K562 (cell line): ENCODE results near the gene BSCL2. TPM values are rescaled to one million over a fixed set of nuclear protein-coding genes. Genes with fewer than 3 reads are reported as not detected.

Experiments used
- CBX2 ChIP-seq: fragments of 200-600 bp; sonication (generic); IDR thresholded peaks from one replicate; pipeline ENCODE4 v1.6.1; 2012; ENCODE audit warnings: mild to moderate bottlenecking, low read length, inconsistent platforms; ENCODE audit not compliant: insufficient read depth, poor library complexity, severe bottlenecking
- CEBPG ChIP-seq, 3 experiments: fragments of 200-800 bp in 1 of 3; sonication (Bioruptor generic) in 1 of 3; sonication (generic) in 1 of 3; formaldehyde crosslinking in 1 of 3; IDR thresholded peaks in 2 of 3; conservative IDR thresholded peaks in 1 of 3; 2 replicates each; pipeline versions ENCODE4 v1.6.1 to v1.8.0; 2016 to 2022; ENCODE audit warnings: missing compliant biosample characterization in 2 of 3, missing genetic modification characterization in 2 of 3, mild to moderate bottlenecking in 1 of 3, missing genetic modification reagents in 1 of 3
- DACH1 ChIP-seq: fragments of 450-650 bp; IDR thresholded peaks from 2 replicates; pipeline ENCODE4 v1.6.1; 2018; ENCODE audit not compliant: partially characterized antibody
- DPF2 ChIP-seq: fragments of 450-650 bp; IDR thresholded peaks from 2 replicates; pipeline ENCODE4 v1.6.1; 2016
- IFI16 ChIP-seq: fragments of 250-450 bp; sonication (Bioruptor Pico); IDR thresholded peaks from 2 replicates; pipeline ENCODE4 v2.1.2; 2022; ENCODE audit warnings: mild to moderate bottlenecking, inconsistent platforms
- LCOR ChIP-seq: sonication (generic); formaldehyde crosslinking; IDR thresholded peaks from 2 replicates; pipeline ENCODE4 v1.8.0; 2022; ENCODE audit warnings: mild to moderate bottlenecking, missing genetic modification reagents
- MAFG ChIP-seq: fragments of 450-650 bp; conservative IDR thresholded peaks from 2 replicates; pipeline ENCODE4 v1.6.1; 2016; ENCODE audit warnings: missing genetic modification characterization, missing compliant biosample characterization
- RBM39 ChIP-seq: fragments of 200-400 bp; formaldehyde crosslinking; optimal IDR thresholded peaks from 2 replicates; pipeline ENCODE3; 2018; ENCODE audit warnings: low read depth, low read length
- RFX5 ChIP-seq: IDR thresholded peaks from 2 replicates; pipeline ENCODE4 v1.6.1; 2011; ENCODE audit warnings: low read depth, mild to moderate bottlenecking, improper control_type of control experiment, low read length
- RUNX1 ChIP-seq: sonication (generic); IDR thresholded peaks from 2 replicates; pipeline ENCODE4 v1.6.1; 2016; ENCODE audit warnings: antibody characterized with exemption, low read depth
- SMARCE1 ChIP-seq: fragments of 450-650 bp; IDR thresholded peaks from 2 replicates; pipeline ENCODE4 v1.7.1; 2016; ENCODE audit warnings: mild to moderate bottlenecking
- TAF1 ChIP-seq: IDR thresholded peaks from 2 replicates; pipeline ENCODE4 v1.6.1; 2011; ENCODE audit warnings: mild to moderate bottlenecking, low read length, moderate library complexity; ENCODE audit not compliant: insufficient read depth, control insufficient read depth, severe bottlenecking; ENCODE audit errors: extremely low read depth
- TAF7 ChIP-seq: fragments of 450-650 bp; IDR thresholded peaks from 2 replicates; pipeline ENCODE4 v1.6.1; 2016; ENCODE audit warnings: missing genetic modification characterization, missing compliant biosample characterization
- TEAD4 ChIP-seq, 2 experiments: sonication (generic) in 1 of 2; formaldehyde crosslinking in 1 of 2; IDR thresholded peaks; 2 replicates each; pipeline versions ENCODE4 v1.6.1 to v1.8.0; 2012 to 2022; ENCODE audit warnings: borderline replicate concordance in 1 of 2, inconsistent platforms in 1 of 2, low read length in 1 of 2, mild to moderate bottlenecking in 1 of 2, missing genetic modification reagents in 1 of 2
- ZBTB8A ChIP-seq: fragments of 450-650 bp; IDR thresholded peaks from 2 replicates; pipeline ENCODE4 v1.6.1; 2018; ENCODE audit warnings: mild to moderate bottlenecking, moderate library complexity; ENCODE audit not compliant: partially characterized antibody
- ZFP30 ChIP-seq: fragments of 250-450 bp; sonication (Bioruptor Pico); IDR thresholded peaks from 2 replicates; pipeline ENCODE4 v1.8.0; 2022; ENCODE audit warnings: moderate library complexity, mild to moderate bottlenecking, inconsistent platforms, borderline replicate concordance
- ZNF24 ChIP-seq: fragments of 450-650 bp; IDR thresholded peaks from 2 replicates; pipeline ENCODE4 v1.6.1; 2016
- ZNF583 ChIP-seq: fragments of 250-450 bp; sonication (Bioruptor Pico); IDR thresholded peaks from 2 replicates; pipeline ENCODE4 v1.4.0; 2020
- polyA plus RNA-seq, 8 experiments: library from polyadenylated mRNA; depleted of rRNA in 4 of 8; stranded (reverse) in 5 of 8; unstranded in 3 of 8; fragments of >200 nt; fragmentation: Nextera tagmentation in 2 of 8; fragmentation: Illumina TruSeq in 1 of 8; extraction: Ambion mirVana in 2 of 8; extraction: Trizol in 1 of 8; gene quantifications; 2 replicates each; pipeline versions ENCODE4 v1.2.1 to v1.2.3, GENCODE V29; 2011 to 2014; ENCODE audit warnings: inconsistent platforms in 1 of 8, missing spikeins in 1 of 8
- total RNA-seq, 7 experiments: library from RNA; depleted of rRNA in 6 of 7; stranded (reverse); fragments of >200 nt in 6 of 7; fragmentation: Illumina TruSeq in 2 of 7; extraction: Trizol in 2 of 7; gene quantifications; 2 replicates each; pipeline versions ENCODE4 v1.2.1 to v1.2.3, GENCODE V29; 2011 to 2021; ENCODE audit warnings: low replicate concordance in 1 of 7
- TF ChIP-seq, protein P1 (sequence below): sonication (generic); formaldehyde crosslinking; IDR thresholded peaks from 2 replicates; pipeline ENCODE4 v1.9.0; 2022; ENCODE audit warnings: mild to moderate bottlenecking, missing genetic modification reagents
- TF ChIP-seq, protein P2 (sequence below): sonication (generic); formaldehyde crosslinking; IDR thresholded peaks from 2 replicates; pipeline ENCODE4 v1.8.0; 2022; ENCODE audit warnings: mild to moderate bottlenecking, missing genetic modification reagents
- TF ChIP-seq, protein P3 (sequence below): fragments of 250-450 bp; sonication (Bioruptor Pico); IDR thresholded peaks from 2 replicates; pipeline ENCODE4 v1.5.1; 2021; ENCODE audit warnings: mild to moderate bottlenecking
- TF ChIP-seq, protein P4 (sequence below): fragments of 150-350 bp; conservative IDR thresholded peaks from 2 replicates; pipeline ENCODE4 v1.6.1; 2014; ENCODE audit warnings: low read length

The BSCL2 gene
- total and polyA plus RNA-seq, 9 of the 15 experiments (the other 6 are each of a cell fraction or from before 2014, with no cell fraction given): 18.9 to 51.7 (median 35.2) TPM

DNA sequence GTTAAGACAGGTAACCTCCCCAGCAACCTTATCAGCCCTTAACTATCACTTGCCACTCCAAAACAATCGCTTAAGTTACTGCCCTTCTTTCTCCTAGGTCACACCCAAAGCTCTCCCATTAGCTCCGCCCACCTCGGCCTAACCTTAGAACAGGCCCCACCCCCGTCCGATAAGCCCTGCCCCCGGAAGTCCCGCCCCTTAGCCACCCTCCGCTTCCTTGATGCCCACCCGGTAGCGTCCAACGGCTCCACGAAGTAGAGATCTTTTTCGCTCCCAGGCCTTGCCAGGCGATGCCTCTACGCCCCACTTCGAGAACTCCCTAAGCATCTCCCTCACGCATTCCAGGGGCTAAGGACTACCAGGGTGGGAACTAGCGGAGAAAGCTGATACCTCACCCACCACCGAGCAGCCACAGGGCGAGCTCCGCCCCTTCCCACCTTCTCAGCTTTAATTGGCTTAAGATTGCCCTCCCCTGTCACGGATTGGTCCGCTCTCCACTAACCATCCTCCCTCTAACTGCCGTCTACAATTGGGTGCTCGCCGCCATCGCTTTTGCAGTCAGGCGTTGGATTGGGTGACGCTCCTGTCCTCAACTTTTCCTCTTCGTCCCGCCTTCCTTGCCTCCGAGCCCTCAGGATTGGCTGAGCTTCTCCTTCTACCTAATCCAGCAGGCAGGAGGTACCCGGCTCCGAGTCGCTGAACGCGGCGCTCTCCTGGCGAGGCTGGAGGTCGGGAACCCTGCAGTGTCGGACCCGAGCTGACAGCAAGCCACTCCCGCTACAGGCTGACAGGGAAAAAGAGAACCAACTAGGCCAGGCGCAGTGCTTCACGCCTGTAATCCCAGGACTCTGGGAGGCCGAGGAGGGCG, 46.7 kb upstream of the BSCL2 start, which contains the start of gene ZBTB3 (continued):
- no peak for TF ChIP-seq TAF7 (tag)
- no peak for TF ChIP-seq ZNF583 (CRISPR knock-in tag)
- TF ChIP-seq, protein P1, sequence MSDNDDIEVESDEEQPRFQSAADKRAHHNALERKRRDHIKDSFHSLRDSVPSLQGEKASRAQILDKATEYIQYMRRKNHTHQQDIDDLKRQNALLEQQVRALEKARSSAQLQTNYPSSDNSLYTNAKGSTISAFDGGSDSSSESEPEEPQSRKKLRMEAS: peak; percentile 85
- TF ChIP-seq ZBTB8A: no peak
- TF ChIP-seq SMARCE1: peak; percentile 50; the same call in 1 of the 2 replicates
- no peak for TF ChIP-seq DACH1
- TF ChIP-seq MAFG (tag): no peak
- TF ChIP-seq, protein P2, sequence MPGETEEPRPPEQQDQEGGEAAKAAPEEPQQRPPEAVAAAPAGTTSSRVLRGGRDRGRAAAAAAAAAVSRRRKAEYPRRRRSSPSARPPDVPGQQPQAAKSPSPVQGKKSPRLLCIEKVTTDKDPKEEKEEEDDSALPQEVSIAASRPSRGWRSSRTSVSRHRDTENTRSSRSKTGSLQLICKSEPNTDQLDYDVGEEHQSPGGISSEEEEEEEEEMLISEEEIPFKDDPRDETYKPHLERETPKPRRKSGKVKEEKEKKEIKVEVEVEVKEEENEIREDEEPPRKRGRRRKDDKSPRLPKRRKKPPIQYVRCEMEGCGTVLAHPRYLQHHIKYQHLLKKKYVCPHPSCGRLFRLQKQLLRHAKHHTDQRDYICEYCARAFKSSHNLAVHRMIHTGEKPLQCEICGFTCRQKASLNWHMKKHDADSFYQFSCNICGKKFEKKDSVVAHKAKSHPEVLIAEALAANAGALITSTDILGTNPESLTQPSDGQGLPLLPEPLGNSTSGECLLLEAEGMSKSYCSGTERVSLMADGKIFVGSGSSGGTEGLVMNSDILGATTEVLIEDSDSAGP: no peak
- peak; percentile 29 for TF ChIP-seq DPF2
- TF ChIP-seq LCOR (CRISPR knock-in tag): peak; percentile 76; the same call in 1 of the 2 replicates
- no peak for TF ChIP-seq RFX5
- TF ChIP-seq, protein P3, sequence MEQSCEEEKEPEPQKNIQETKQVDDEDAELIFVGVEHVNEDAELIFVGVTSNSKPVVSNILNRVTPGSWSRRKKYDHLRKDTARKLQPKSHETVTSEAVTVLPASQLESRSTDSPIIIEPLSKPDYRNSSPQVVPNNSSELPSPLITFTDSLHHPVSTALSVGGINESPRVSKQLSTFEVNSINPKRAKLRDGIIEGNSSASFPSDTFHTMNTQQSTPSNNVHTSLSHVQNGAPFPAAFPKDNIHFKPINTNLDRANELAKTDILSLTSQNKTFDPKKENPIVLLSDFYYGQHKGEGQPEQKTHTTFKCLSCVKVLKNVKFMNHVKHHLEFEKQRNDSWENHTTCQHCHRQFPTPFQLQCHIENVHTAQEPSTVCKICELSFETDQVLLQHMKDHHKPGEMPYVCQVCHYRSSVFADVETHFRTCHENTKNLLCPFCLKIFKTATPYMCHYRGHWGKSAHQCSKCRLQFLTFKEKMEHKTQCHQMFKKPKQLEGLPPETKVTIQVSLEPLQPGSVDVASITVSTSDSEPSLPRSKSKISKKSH (CRISPR knock-in tag): no peak
- peak; percentile 12; the same call in 1 of the 2 replicates for TF ChIP-seq CEBPG (CRISPR knock-in tag; IDR thresholded peaks at IDR 0.05)
- TF ChIP-seq CEBPG (tag; conservative IDR thresholded peaks at IDR 0.05 in 1 of 2, IDR thresholded peaks at IDR 0.05 in 1 of 2): no peak
- TF ChIP-seq TAF1: peak; percentile 36
- no peak for TF ChIP-seq RUNX1
- TF ChIP-seq, protein P4, sequence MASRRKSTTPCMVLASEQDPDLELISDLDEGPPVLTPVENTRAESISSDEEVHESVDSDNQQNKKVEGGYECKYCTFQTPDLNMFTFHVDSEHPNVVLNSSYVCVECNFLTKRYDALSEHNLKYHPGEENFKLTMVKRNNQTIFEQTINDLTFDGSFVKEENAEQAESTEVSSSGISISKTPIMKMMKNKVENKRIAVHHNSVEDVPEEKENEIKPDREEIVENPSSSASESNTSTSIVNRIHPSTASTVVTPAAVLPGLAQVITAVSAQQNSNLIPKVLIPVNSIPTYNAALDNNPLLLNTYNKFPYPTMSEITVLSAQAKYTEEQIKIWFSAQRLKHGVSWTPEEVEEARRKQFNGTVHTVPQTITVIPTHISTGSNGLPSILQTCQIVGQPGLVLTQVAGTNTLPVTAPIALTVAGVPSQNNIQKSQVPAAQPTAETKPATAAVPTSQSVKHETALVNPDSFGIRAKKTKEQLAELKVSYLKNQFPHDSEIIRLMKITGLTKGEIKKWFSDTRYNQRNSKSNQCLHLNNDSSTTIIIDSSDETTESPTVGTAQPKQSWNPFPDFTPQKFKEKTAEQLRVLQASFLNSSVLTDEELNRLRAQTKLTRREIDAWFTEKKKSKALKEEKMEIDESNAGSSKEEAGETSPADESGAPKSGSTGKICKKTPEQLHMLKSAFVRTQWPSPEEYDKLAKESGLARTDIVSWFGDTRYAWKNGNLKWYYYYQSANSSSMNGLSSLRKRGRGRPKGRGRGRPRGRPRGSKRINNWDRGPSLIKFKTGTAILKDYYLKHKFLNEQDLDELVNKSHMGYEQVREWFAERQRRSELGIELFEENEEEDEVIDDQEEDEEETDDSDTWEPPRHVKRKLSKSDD: 0 out of 2 replicates have a peak, but pooled peaks have one; percentile 72
- TF ChIP-seq CBX2: no peak
- TF ChIP-seq ZNF24: no peak
- no peak for TF ChIP-seq RBM39
- TF ChIP-seq TEAD4 (IDR thresholded peaks at IDR 0.05; ENCODE audit: low read length): no peak
- no peak for TF ChIP-seq TEAD4 (CRISPR knock-in tag; IDR thresholded peaks at IDR 0.05; ENCODE audit: borderline replicate concordance)
- TF ChIP-seq IFI16 (CRISPR knock-in tag): no peak
- TF ChIP-seq ZFP30 (CRISPR knock-in tag): no peak
